ENCODE measurements around the gene IQSEC1.

Gene IQSEC1

DNA sequence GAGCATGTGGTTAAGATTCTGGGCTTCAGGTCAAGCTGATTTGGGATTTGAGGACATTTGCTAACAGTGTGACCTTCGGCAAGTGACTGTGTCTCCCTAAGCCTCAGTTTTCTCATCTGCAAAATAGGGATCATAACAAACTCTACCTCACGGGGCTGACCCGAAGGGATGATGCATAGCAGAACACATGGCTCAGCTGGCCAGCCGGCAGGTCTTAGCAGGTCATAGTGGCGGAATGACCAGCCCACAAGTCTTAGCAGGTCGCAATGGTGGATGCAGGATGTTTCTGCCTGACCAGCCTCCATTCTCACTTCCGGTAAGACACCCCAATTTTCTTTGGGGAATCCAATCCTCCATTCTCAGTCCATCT, 63.3 kb downstream of the IQSEC1 start:
- peaks cover 42 to 56% of the 10 kb centered on the region in 2 donors for H3K4me1 ChIP-seq (ENCODE audit: control insufficient read depth in 2 of 2, insufficient read depth in 2 of 2, low read length in 2 of 2)
- H3K27ac ChIP-seq (ENCODE audit: low read depth in 2 of 2, low read length in 2 of 2): peak overlapping the region; percentile 19 to 93
- H3K4me3 ChIP-seq (ENCODE audit: low read length in 2 of 2): peak overlapping the region in 1 of 2 donors; percentile 44

DNA sequence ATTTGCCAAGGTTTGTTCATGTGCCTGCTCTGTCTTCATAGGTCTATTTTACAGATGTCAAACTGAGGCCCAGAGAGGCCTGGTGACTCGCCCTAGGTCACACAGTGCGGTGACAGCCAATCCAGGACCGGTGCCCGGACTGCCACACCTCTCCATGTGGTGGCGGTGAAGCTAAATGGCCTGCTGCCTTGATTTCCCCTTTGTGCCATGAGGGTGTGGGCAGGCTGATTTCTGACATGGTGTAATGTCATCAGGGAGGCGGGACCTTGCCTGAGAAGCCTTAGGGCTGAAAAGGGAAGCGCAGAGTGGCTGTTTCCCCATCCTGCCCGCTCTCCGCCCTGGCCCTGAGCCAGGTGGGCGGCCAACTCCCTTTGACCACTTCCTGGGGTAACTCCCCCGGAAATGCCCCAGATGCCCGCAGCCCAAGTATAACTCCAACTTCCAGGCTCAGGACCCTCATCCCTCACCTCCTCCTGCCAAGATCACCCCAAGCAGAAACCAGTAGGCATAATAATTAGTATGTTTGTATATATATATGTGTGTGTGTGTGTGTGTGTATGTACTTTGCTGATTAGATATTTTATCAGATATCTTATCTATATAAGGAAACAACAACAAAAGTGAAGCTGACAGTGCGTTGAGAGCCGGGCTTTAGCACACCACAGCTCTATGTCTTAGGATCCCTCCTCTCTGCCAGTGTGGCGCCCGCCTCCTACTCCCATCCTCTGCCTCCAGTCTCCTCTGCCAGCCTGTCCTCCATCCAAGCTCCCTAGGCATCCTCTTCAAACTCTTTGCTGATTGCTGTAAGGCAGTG, 63.9 kb downstream of the IQSEC1 start:
- Histone ChIP-seq H3K4me1 (ENCODE audit: control insufficient read depth in 2 of 2, insufficient read depth in 2 of 2, low read length in 2 of 2) (peaks cover 46 to 56% of the 10 kb centered on the region in 2 donors), H3K27ac (ENCODE audit: low read depth in 2 of 2, low read length in 2 of 2) (peak overlapping the region; percentile 54 to 93), H3K27me3 (ENCODE audit: control insufficient read depth in 2 of 2, insufficient read depth in 2 of 2, low read length in 2 of 2) (no peaks in the 10 kb centered on the region), H3K4me3 (ENCODE audit: low read length in 2 of 2) (peak overlapping the region in 1 of 2 donors; percentile 44), H3K9me3 (ENCODE audit: control insufficient read depth in 2 of 2, low read length in 2 of 2) (no peaks in the 10 kb centered on the region), H3K9ac (ENCODE audit: low read depth in 1 of 2, low read length in 2 of 2) (peak overlapping the region; percentile 26 to 56), H3K36me3 (ENCODE audit: control insufficient read depth in 2 of 2, insufficient read depth in 2 of 2, low read length in 2 of 2) (no peaks in the 10 kb centered on the region)

More for the DNA sequence above, 63.3 kb downstream of the IQSEC1 start:
- Histone ChIP-seq H3K9me3 (ENCODE audit: control insufficient read depth in 2 of 2, low read length in 2 of 2) (no peaks in the 10 kb centered on the region), H3K9ac (ENCODE audit: low read depth in 1 of 2, low read length in 2 of 2) (no peak overlapping the region), H3K27me3 (ENCODE audit: control insufficient read depth in 2 of 2, insufficient read depth in 2 of 2, low read length in 2 of 2) (no peaks in the 10 kb centered on the region), H3K36me3 (ENCODE audit: control insufficient read depth in 2 of 2, insufficient read depth in 2 of 2, low read length in 2 of 2) (no peaks in the 10 kb centered on the region)

DNA sequence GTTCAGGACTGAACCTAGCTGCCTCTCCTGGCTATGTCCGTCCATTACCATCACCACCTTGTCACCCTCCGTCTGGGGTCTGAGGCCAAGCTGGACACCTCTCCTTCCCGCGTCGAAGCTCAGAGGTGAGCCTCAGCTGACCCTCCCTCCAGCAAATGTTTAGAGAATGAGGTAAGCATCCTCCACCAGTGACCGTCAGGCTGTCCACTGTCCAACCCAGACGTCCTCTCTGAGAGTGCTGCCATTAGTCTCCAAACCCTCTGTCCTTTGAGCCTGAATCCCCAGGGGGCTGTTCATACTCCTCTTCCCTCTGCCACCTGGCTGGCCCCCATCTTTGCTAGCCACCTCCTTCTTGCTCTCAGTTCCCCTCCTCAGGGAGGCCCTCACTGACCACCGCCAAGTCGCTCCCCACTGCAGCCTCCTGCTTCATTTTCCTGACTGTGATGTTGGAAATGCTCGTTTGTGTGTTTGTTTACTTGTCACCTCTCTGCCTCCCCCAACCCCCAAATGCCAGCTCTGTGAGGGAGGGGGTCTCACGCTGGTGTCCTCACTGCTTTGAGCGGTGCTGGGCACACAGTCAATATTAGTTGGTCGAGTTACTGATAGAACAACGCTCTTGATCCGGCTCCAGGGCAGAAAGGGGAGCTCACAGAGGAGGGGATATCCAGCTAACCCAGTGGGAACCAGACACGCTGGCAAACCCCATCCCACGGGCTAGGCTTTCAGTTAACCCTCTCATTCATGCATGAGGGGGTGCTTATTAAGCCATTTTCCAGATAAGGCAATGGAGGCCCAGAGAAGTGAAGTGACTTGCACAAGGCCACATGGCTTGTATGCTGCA, 64.9 kb downstream of the IQSEC1 start:
- Histone ChIP-seq H3K27ac (ENCODE audit: low read depth in 2 of 2, low read length in 2 of 2) (peak overlapping the region in 1 of 2 donors; percentile 93), H3K9ac (ENCODE audit: low read depth in 1 of 2, low read length in 2 of 2) (peak overlapping the region; percentile 26 to 56), H3K27me3 (ENCODE audit: control insufficient read depth in 2 of 2, insufficient read depth in 2 of 2, low read length in 2 of 2) (no peaks in the 10 kb centered on the region), H3K9me3 (ENCODE audit: control insufficient read depth in 2 of 2, low read length in 2 of 2) (no peaks in the 10 kb centered on the region), H3K4me1 (ENCODE audit: control insufficient read depth in 2 of 2, insufficient read depth in 2 of 2, low read length in 2 of 2) (peaks cover 47 to 54% of the 10 kb centered on the region in 2 donors), H3K4me3 (ENCODE audit: low read length in 2 of 2) (no peak overlapping the region), H3K36me3 (ENCODE audit: control insufficient read depth in 2 of 2, insufficient read depth in 2 of 2, low read length in 2 of 2) (no peaks in the 10 kb centered on the region)

DNA sequence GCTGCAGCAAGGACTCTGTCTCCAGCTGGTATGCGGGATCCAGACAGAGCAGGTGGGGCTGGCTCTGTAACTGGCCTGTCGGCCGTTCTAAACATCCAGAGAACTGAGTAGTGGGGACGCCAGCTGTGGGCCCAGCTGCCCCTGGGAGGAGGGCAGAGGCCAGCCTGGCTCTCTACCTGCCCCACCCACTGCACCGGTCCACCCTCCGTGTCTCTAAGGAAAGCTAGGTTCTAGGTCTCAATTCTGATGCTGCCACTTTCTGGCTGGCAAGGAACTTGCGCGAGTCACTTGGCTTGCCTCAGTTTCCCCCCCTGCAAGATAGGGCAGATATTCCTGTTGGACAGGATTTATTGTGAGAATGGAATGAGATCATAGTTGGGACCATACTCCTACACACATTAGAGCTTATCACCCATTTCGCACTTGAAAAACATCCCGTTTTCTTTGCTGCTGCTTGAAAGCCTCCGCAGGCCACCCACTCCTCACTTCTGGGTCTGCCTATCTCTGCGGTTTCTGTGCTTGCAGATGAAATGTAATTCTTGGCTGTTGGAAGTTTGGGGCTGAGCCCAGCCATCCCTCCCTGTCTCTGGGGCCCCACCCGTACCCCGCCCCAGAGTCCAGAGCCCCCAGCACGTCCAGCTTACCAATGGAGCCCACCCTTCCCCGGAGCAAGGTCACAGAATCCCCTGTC, 65.8 kb downstream of the IQSEC1 start:
- Histone ChIP-seq H3K9ac (ENCODE audit: low read depth in 1 of 2, low read length in 2 of 2) (no peak overlapping the region), H3K27ac (ENCODE audit: low read depth in 2 of 2, low read length in 2 of 2) (no peak overlapping the region), H3K4me3 (ENCODE audit: low read length in 2 of 2) (no peak overlapping the region), H3K27me3 (ENCODE audit: control insufficient read depth in 2 of 2, insufficient read depth in 2 of 2, low read length in 2 of 2) (no peaks in the 10 kb centered on the region), H3K36me3 (ENCODE audit: control insufficient read depth in 2 of 2, insufficient read depth in 2 of 2, low read length in 2 of 2) (no peaks in the 10 kb centered on the region), H3K9me3 (ENCODE audit: control insufficient read depth in 2 of 2, low read length in 2 of 2) (no peaks in the 10 kb centered on the region), H3K4me1 (ENCODE audit: control insufficient read depth in 2 of 2, insufficient read depth in 2 of 2, low read length in 2 of 2) (peaks cover 43 to 50% of the 10 kb centered on the region in 2 donors)

DNA sequence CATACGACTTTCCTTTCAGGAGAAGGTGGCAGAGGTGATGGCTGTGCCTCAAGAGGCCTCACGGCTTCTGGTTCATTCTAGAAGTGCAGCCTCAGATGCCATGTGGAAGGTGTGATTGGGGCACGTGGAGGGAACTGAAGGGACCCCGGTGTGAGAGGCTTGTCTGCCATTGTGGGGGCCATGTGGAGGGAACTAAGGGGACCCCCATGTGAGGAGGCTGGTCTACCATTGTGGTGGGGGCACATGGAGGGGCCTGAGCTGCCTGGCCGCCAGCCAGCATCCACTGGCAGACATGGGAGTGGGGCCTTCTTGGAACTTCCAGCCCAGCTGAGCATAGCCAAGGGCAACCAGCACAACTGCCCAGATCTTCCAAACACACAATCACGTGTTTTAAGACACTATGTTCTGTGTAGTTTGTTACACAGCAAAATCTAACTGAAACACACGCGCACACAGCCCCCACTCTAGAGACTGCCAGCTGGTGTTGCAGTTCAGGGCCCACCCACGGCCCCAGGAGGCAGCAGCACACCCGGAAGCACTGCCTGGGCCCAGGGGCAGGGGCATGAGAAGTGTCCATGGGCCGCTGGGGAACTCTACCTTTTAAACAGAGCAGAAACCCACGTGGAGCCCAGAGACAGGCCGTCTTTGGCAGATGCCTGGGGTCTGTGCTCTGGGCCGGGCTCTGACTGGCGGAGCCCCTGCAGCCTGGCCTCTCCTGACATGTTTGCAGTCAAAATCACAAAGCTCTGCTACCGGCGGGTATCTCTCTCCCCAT, 66.8 kb downstream of the IQSEC1 start:
- H3K4me3 ChIP-seq (ENCODE audit: low read length in 2 of 2): no peak overlapping the region
- H3K9ac ChIP-seq (ENCODE audit: low read depth in 1 of 2, low read length in 2 of 2): no peak overlapping the region
- H3K27ac ChIP-seq (ENCODE audit: low read depth in 2 of 2, low read length in 2 of 2): no peak overlapping the region
- H3K9me3 ChIP-seq (ENCODE audit: control insufficient read depth in 2 of 2, low read length in 2 of 2): no peaks in the 10 kb centered on the region
- H3K4me1 ChIP-seq (ENCODE audit: control insufficient read depth in 2 of 2, insufficient read depth in 2 of 2, low read length in 2 of 2): peaks cover 34 to 42% of the 10 kb centered on the region in 2 donors
- no peaks in the 10 kb centered on the region for H3K27me3 ChIP-seq (ENCODE audit: control insufficient read depth in 2 of 2, insufficient read depth in 2 of 2, low read length in 2 of 2)
- no peaks in the 10 kb centered on the region for H3K36me3 ChIP-seq (ENCODE audit: control insufficient read depth in 2 of 2, insufficient read depth in 2 of 2, low read length in 2 of 2)

- H3K9ac ChIP-seq (ENCODE audit: low read depth in 1 of 2, low read length in 2 of 2): no peak overlapping the region
- no peaks in the 10 kb centered on the region for H3K27me3 ChIP-seq (ENCODE audit: control insufficient read depth in 2 of 2, insufficient read depth in 2 of 2, low read length in 2 of 2)
- peaks cover 32 to 34% of the 10 kb centered on the region in 2 donors for H3K4me1 ChIP-seq (ENCODE audit: control insufficient read depth in 2 of 2, insufficient read depth in 2 of 2, low read length in 2 of 2)
- no peaks in the 10 kb centered on the region for H3K36me3 ChIP-seq (ENCODE audit: control insufficient read depth in 2 of 2, insufficient read depth in 2 of 2, low read length in 2 of 2)
- no peak overlapping the region for H3K4me3 ChIP-seq (ENCODE audit: low read length in 2 of 2)
- no peaks in the 10 kb centered on the region for H3K9me3 ChIP-seq (ENCODE audit: control insufficient read depth in 2 of 2, low read length in 2 of 2)
- no peak overlapping the region for H3K27ac ChIP-seq (ENCODE audit: low read depth in 2 of 2, low read length in 2 of 2)
These were observed 67.9 kb downstream of the IQSEC1 start for GRCh38 chr3:13005301-13005700.

- peak overlapping the region in 1 of 2 donors; percentile 38 for H3K27ac ChIP-seq (ENCODE audit: low read depth in 2 of 2, low read length in 2 of 2)
- no peaks in the 10 kb centered on the region for H3K9me3 ChIP-seq (ENCODE audit: control insufficient read depth in 2 of 2, low read length in 2 of 2)
- H3K9ac ChIP-seq (ENCODE audit: low read depth in 1 of 2, low read length in 2 of 2): peak overlapping the region; percentile 14 to 15
- no peaks in the 10 kb centered on the region for H3K27me3 ChIP-seq (ENCODE audit: control insufficient read depth in 2 of 2, insufficient read depth in 2 of 2, low read length in 2 of 2)
- no peak overlapping the region for H3K4me3 ChIP-seq (ENCODE audit: low read length in 2 of 2)
- peaks cover 27 to 32% of the 10 kb centered on the region in 2 donors for H3K4me1 ChIP-seq (ENCODE audit: control insufficient read depth in 2 of 2, insufficient read depth in 2 of 2, low read length in 2 of 2)
- H3K36me3 ChIP-seq (ENCODE audit: control insufficient read depth in 2 of 2, insufficient read depth in 2 of 2, low read length in 2 of 2): no peaks in the 10 kb centered on the region
These were observed 68.9 kb downstream of the IQSEC1 start for GRCh38 chr3:13004376-13004775.

DNA sequence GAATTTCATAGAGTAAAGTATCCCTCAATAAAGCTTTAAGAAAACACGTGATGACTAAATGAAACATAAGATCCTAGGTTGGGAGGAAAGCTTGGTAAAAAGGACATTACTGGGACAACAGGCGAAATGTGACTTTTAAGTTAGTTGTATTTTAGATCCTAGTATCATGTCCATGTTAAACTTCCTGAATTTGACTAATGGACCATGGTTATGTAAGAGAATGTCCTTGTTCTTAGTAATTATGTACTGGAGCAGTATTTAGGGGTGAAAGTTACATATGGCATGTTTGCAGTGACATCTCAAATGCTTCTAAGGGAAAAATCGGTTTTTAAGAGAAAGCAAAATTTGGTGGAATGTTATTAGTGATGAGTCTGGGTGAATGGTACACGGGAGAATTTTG, 69.6 kb downstream of the IQSEC1 start:
- Histone ChIP-seq H3K27me3 (ENCODE audit: control insufficient read depth in 2 of 2, insufficient read depth in 2 of 2, low read length in 2 of 2) (no peaks in the 10 kb centered on the region), H3K27ac (ENCODE audit: low read depth in 2 of 2, low read length in 2 of 2) (no peak overlapping the region), H3K4me1 (ENCODE audit: control insufficient read depth in 2 of 2, insufficient read depth in 2 of 2, low read length in 2 of 2) (peaks cover 25 to 32% of the 10 kb centered on the region in 2 donors), H3K4me3 (ENCODE audit: low read length in 2 of 2) (no peak overlapping the region), H3K36me3 (ENCODE audit: control insufficient read depth in 2 of 2, insufficient read depth in 2 of 2, low read length in 2 of 2) (no peaks in the 10 kb centered on the region), H3K9me3 (ENCODE audit: control insufficient read depth in 2 of 2, low read length in 2 of 2) (no peaks in the 10 kb centered on the region), H3K9ac (ENCODE audit: low read depth in 1 of 2, low read length in 2 of 2) (no peak overlapping the region)

- peak overlapping the region; percentile 34 to 56 for H3K27ac ChIP-seq (ENCODE audit: low read depth in 2 of 2, low read length in 2 of 2)
- no peak overlapping the region for H3K4me3 ChIP-seq (ENCODE audit: low read length in 2 of 2)
- no peak overlapping the region for H3K9ac ChIP-seq (ENCODE audit: low read depth in 1 of 2, low read length in 2 of 2)
- no peaks in the 10 kb centered on the region for H3K36me3 ChIP-seq (ENCODE audit: control insufficient read depth in 2 of 2, insufficient read depth in 2 of 2, low read length in 2 of 2)
- H3K27me3 ChIP-seq (ENCODE audit: control insufficient read depth in 2 of 2, insufficient read depth in 2 of 2, low read length in 2 of 2): no peaks in the 10 kb centered on the region
- H3K4me1 ChIP-seq (ENCODE audit: control insufficient read depth in 2 of 2, insufficient read depth in 2 of 2, low read length in 2 of 2): peaks cover 24 to 25% of the 10 kb centered on the region in 2 donors
- H3K9me3 ChIP-seq (ENCODE audit: control insufficient read depth in 2 of 2, low read length in 2 of 2): no peaks in the 10 kb centered on the region
These were observed 70.7 kb downstream of the IQSEC1 start for GRCh38 chr3:13002398-13003124.
